AG04450 (cell line): ENCODE data around the gene NUCKS1. TPM values are rescaled to one million over a fixed set of nuclear protein-coding genes. Genes with fewer than 3 reads are reported as not detected.

Experiments
- CTCF ChIA-PET: fragments of 300-600, 350-600 bp; formaldehyde crosslinking; extraction: SDS; loops from one replicate; lab custom pipeline; 2022; ENCODE audit warnings: antibody characterized with exemption, inconsistent platforms; lab: Charles Lee
- POLR2A ChIA-PET: fragments of 350-600 bp; formaldehyde crosslinking; extraction: SDS; loops from one replicate; lab custom pipeline; 2021; ENCODE audit warnings: antibody characterized with exemption, inconsistent platforms; lab: Yijun Ruan, JAX
- DNase-seq: peaks from one replicate; pipeline ENCODE4 v3.0.0-alpha.2; 2011; ENCODE audit warnings: low read depth, low spot score
- H3K27ac ChIP-seq: one replicate; pipeline ENCODE4 v1.5.1; 2012; ENCODE audit warnings: low read depth, low read length, control low read depth
- H3K27me3 ChIP-seq: one replicate; pipeline ENCODE4 v1.6.0; 2012; ENCODE audit warnings: low read length; ENCODE audit not compliant: control insufficient read depth, insufficient read depth
- H3K4me3 ChIP-seq: 2 replicates; pipeline ENCODE4 v1.5.1; 2011; ENCODE audit warnings: mild to moderate bottlenecking, low read depth, low read length, control low read depth
- H3K9me3 ChIP-seq: 2 replicates; pipeline ENCODE4 v1.5.1; 2012; ENCODE audit warnings: low read length; ENCODE audit not compliant: control insufficient read depth, insufficient read depth
- CTCF ChIP-seq: IDR thresholded peaks from 2 replicates; pipeline ENCODE4 v1.5.1; 2011; ENCODE audit warnings: low read depth, low read length, control low read depth, inconsistent platforms
- polyA plus RNA-seq: library from polyadenylated mRNA; depleted of rRNA; stranded (reverse); fragments of >200 nt; gene quantifications from 2 replicates; pipeline ENCODE4 v1.2.3, GENCODE V29; 2011

The NUCKS1 gene
- polyA plus RNA-seq, 1 experiment = 105 TPM

- POLR2A ChIA-PET = no interaction called here
- H3K27me3 ChIP-seq = no peaks in the 10 kb centered on the region
- no peak overlapping the region for H3K4me3 ChIP-seq
- no peak overlapping the region for H3K27ac ChIP-seq
- CTCF ChIA-PET = interaction anchor here (0.7 to 1.1 kb wide), 2 partner anchors 21 to 217 kb away, joined by 4 read pairs; no protein-coding TSS in a partner anchor
- no peak for DNase-seq
- TF ChIP-seq CTCF = no peak
- no peaks in the 10 kb centered on the region for H3K9me3 ChIP-seq
These were observed 10.6 kb upstream of the NUCKS1 start for GRCh38 chr1:205760606-205761005.

- no peaks in the 10 kb centered on the region for H3K9me3 ChIP-seq
- DNase-seq = no peak
- ChIA-PET CTCF (no interaction called here), POLR2A (no interaction called here)
- no peak for TF ChIP-seq CTCF
- peaks cover 2% of the 10 kb centered on the region for H3K27me3 ChIP-seq
- H3K27ac ChIP-seq = no peak overlapping the region
- H3K4me3 ChIP-seq = no peak overlapping the region
These were observed 6.6 kb upstream of the NUCKS1 start for GRCh38 chr1:205756552-205756951.

GRCh38 chr1:205754857-205755256 lies 4.9 kb upstream of the NUCKS1 start:
- no peak for DNase-seq
- TF ChIP-seq CTCF = no peak

GRCh38 chr1:205751036-205751651 lies 1.2 kb upstream of the NUCKS1 start:
- ChIA-PET POLR2A (no interaction called here), CTCF (no interaction called here)
- Histone ChIP-seq H3K27me3 (peaks cover 2% of the 10 kb centered on the region), H3K9me3 (no peaks in the 10 kb centered on the region), H3K27ac (no peak overlapping the region), H3K4me3 (no peak overlapping the region)
- DNase-seq = no peak
- no peak for TF ChIP-seq CTCF

More at GRCh38 chr1:205754857-205755256, 4.9 kb upstream of the NUCKS1 start:
- CTCF ChIA-PET = interaction anchor here (0.6 to 0.9 kb wide), 2 partner anchors 222 to 743 kb away, joined by 4 to 5 read pairs; no protein-coding TSS in a partner anchor
- POLR2A ChIA-PET = no interaction called here
- Histone ChIP-seq H3K27ac (no peak overlapping the region), H3K9me3 (no peaks in the 10 kb centered on the region), H3K4me3 (no peak overlapping the region), H3K27me3 (peaks cover 2% of the 10 kb centered on the region)
